Lower lobe of right lung (tissue), 2 donors: ENCODE data around the gene DRC7. TPM values are rescaled to one million over a fixed set of nuclear protein-coding genes. Genes with fewer than 3 reads are reported as not detected.

Experiments
- ATAC-seq, 2 donors: fragments of 200-7000 bp; cut with Tn5 transposase; one replicate each; pipeline ENCODE4 v1.9.1; 2020 to 2022; ENCODE audit warnings: mild to moderate bottlenecking in 2 of 2, moderate library complexity in 2 of 2
- DNase-seq: peaks from one replicate; pipeline ENCODE4 v3.0.0-alpha.2; 2020
- H3K27ac ChIP-seq: fragments of 200-600 bp; one replicate; pipeline ENCODE4 v1.8.0; 2022
- H3K27me3 ChIP-seq: fragments of 200-600 bp; one replicate; pipeline ENCODE4 v1.8.0; 2022; ENCODE audit warnings: low read depth
- H3K36me3 ChIP-seq: fragments of 200-600 bp; one replicate; pipeline ENCODE4 v1.8.0; 2022; ENCODE audit warnings: mild to moderate bottlenecking
- H3K4me1 ChIP-seq: fragments of 200-600 bp; one replicate; pipeline ENCODE4 v1.8.0; 2022
- H3K4me3 ChIP-seq: fragments of 200-600 bp; one replicate; pipeline ENCODE4 v1.8.0; 2022; ENCODE audit warnings: mild to moderate bottlenecking
- H3K9me3 ChIP-seq: fragments of 200-600 bp; one replicate; pipeline ENCODE4 v1.8.0; 2022
- intact Hi-C: fragments of 100-400 bp; cut with DNase I; formaldehyde crosslinking; loops from one replicate; pipeline ENCODE4 v1.11.0; 2022
- total RNA-seq: library from RNA; stranded (reverse); fragmentation: NEBNext Ultra II Directional; extraction: Animal tissue kit (Norgen Biotek cat#: 25700); gene quantifications from one replicate; pipeline ENCODE4 v1.2.1, GENCODE V29; 2021
- TF ChIP-seq, protein P1 (sequence below): fragments of 200-600 bp; IDR thresholded peaks from one replicate; pipeline ENCODE4 v1.8.0; 2022; ENCODE audit warnings: antibody characterized with exemption, mild to moderate bottlenecking
- donor health status: DM: no; HTN: yes; CAD: no; lungs with severe emphysema.

Gene DRC7
- total RNA-seq, 1 donor from 2014 or later: 4.3 TPM

DNA sequence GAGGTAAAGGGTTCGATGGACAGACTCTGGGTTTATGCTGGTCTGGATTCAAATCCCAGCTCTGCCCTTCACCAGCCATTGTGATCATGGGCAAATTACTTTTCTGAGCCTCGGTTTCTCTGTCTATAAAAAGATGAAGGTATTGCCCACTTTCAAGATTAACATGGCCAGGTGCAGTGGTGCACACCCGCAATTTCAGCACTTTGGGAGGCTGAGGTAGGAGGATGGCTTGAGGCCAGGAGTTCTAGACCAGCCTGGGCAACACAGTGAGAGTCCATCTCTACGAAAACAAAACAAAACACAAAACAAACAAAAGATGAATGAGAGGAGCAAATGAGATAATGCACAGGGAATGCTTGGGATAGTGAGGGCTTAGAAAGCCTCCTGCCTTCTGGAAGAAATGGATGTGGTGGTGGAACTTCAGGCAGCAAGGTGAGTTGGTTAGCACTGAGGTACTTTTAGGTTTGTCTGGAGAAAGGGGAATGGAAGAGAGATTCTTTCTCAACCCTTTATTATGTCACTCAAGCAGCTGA lies 18.0 kb upstream of the DRC7 start:
- Histone ChIP-seq H3K9me3 (no peaks in the 10 kb centered on the region), H3K36me3 (no peaks in the 10 kb centered on the region), H3K4me1 (no peaks in the 10 kb centered on the region), H3K27me3 (no peaks in the 10 kb centered on the region), H3K27ac (peak overlapping the region; percentile 36), H3K4me3 (no peak overlapping the region)
- TF ChIP-seq, protein P1, sequence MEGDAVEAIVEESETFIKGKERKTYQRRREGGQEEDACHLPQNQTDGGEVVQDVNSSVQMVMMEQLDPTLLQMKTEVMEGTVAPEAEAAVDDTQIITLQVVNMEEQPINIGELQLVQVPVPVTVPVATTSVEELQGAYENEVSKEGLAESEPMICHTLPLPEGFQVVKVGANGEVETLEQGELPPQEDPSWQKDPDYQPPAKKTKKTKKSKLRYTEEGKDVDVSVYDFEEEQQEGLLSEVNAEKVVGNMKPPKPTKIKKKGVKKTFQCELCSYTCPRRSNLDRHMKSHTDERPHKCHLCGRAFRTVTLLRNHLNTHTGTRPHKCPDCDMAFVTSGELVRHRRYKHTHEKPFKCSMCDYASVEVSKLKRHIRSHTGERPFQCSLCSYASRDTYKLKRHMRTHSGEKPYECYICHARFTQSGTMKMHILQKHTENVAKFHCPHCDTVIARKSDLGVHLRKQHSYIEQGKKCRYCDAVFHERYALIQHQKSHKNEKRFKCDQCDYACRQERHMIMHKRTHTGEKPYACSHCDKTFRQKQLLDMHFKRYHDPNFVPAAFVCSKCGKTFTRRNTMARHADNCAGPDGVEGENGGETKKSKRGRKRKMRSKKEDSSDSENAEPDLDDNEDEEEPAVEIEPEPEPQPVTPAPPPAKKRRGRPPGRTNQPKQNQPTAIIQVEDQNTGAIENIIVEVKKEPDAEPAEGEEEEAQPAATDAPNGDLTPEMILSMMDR: no peak
- intact Hi-C loops: no loop called here
- ATAC-seq (no peak), DNase-seq (no peak)

DNA sequence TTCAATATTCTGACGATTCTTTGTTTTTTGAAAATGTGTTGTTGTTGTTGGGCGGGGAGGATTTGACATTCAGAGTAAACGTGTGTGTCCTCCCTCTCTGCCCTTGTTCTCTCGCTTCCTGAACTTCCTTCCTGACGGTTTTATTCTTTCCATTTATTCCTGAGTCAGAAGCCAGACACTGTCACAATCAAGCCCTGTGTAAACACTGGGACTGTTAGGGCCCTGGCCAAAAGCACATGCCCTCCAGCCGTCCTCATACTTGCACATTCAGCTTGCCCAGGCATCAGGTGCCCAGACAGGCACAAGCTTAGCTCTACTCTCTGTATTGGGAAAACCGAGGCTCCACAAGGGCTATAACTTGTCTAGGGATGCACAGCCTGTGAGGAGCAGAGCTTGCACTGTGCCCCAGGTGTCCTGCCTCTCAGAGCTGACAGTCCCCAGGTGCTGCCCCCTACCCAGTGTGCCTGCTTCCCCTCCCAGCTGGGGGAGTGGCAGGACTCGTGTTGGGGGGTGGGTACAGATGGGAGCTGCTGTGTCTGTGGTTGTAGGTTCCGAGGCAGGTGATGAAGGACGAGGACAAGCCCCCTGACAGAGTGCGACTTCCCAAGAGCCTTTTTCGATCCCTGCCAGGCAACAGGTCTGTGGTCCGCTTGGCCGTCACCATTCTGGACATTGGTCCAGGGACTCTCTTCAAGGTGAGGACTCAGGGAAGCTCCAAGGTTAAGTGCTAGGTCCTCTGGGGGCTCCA lies 16.8 kb upstream of the DRC7 start:
- no peaks in the 10 kb centered on the region for H3K36me3 ChIP-seq
- no peak overlapping the region for H3K4me3 ChIP-seq
- intact Hi-C loops: no loop called here
- ATAC-seq: peak in 1 of 2 donors; percentile 29
- TF ChIP-seq, protein P1: no peak
- H3K4me1 ChIP-seq: no peaks in the 10 kb centered on the region
- no peaks in the 10 kb centered on the region for H3K27me3 ChIP-seq
- H3K9me3 ChIP-seq: no peaks in the 10 kb centered on the region
- H3K27ac ChIP-seq: no peak overlapping the region
- DNase-seq: no peak

DNA sequence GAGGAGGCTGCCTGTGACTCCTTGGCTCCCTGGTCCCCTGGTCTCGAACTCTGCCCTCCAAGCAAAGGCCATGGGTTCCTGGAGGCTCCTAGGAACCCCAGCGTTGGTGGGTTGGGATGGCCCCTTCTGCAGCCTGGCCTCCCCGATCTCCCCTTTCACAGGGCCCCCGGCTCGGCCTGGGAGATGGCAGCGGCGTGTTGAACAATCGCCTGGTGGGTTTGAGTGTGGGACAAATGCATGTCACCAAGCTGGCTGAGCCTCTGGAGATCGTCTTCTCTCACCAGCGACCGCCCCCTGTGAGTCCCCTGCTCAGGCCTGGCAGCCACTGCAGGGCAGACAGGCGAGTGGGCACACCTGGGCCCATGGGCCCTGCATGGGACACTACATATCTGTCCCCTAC lies 15.6 kb upstream of the DRC7 start:
- Histone ChIP-seq H3K4me1 (no peaks in the 10 kb centered on the region), H3K9me3 (no peaks in the 10 kb centered on the region), H3K27ac (no peak overlapping the region), H3K36me3 (no peaks in the 10 kb centered on the region), H3K4me3 (no peak overlapping the region), H3K27me3 (no peaks in the 10 kb centered on the region)
- no peak for ATAC-seq
- DNase-seq: no peak
- intact Hi-C loops: no loop called here
- TF ChIP-seq, protein P1: no peak

DNA sequence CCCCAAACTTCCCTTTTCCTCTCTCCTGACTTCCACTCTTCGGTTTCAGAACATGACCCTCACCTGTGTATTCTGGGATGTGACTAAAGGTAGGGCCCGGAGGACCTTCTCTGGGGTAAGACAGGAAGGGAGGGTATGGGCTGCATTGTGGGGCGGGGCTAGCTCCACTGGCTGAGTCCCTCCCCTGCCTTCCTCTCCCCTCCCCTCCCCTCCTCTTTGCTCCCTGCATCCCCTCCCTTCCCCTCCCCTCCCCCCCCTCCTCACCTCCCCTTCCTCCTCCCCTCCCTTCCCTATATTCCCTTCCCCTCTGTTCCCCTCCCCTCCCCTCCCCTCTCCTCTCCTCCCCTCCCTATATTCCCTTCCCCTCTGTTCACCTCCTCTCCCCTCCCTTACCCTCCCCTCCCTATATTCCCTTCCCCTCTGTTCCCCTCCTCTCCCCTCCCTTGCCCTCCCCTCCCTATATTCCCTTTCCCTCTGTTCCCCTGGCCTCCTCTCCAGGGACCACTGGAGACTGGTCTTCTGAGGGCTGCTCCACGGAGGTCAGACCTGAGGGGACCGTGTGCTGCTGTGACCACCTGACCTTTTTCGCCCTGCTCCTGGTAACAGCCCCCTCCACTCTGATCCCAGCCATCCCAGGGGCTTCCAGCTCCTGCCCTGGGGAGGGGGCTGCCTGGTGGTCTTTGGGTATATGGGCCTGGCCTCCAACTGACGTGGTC lies 14.7 kb upstream of the DRC7 start:
- TF ChIP-seq, protein P1: no peak
- Histone ChIP-seq H3K27me3 (no peaks in the 10 kb centered on the region), H3K4me1 (no peaks in the 10 kb centered on the region), H3K9me3 (no peaks in the 10 kb centered on the region), H3K4me3 (no peak overlapping the region), H3K36me3 (no peaks in the 10 kb centered on the region), H3K27ac (no peak overlapping the region)
- ATAC-seq: no peak
- DNase-seq: no peak
- intact Hi-C loops: no loop called here

DNA sequence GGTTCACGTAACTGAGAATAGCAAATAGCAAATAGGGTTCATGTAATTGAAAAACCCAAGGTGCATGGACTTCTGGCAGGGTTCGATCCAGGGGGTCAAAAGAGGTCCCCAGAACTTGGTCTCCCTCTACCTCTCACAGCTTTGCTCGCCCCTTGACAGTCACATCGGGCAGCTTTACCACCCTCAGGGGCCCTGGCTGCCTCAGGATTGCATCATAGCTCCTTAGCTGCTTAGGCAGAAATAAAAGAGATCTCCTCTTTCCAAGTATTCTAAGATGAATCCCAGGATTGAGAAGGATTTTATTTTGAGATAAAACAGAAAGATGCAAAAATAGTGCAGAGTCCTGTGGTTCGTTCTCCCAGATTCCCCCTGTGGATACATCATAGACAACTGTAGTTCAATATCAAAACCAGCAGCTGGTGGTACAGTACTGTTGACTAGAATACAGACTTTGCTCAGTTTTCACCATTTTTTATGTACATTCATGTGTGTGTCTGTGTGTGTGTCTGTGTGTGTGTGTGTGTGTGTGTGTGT lies 13.7 kb upstream of the DRC7 start:
- TF ChIP-seq, protein P1: no peak

More for the DNA sequence above, 13.7 kb upstream of the DRC7 start:
- intact Hi-C loops: no loop called here
- Histone ChIP-seq H3K4me3 (no peak overlapping the region), H3K27ac (no peak overlapping the region), H3K36me3 (no peaks in the 10 kb centered on the region), H3K4me1 (no peaks in the 10 kb centered on the region), H3K9me3 (no peaks in the 10 kb centered on the region), H3K27me3 (no peaks in the 10 kb centered on the region)
- no peak for ATAC-seq
- no peak for DNase-seq
